ENCODE measurements around the gene MAGI2. TPM values are rescaled to one million over a fixed set of nuclear protein-coding genes. Genes with fewer than 3 reads are reported as not detected.

Gene MAGI2
- total RNA-seq, 1 experiment from 2014 or later: 0.22 TPM

DNA sequence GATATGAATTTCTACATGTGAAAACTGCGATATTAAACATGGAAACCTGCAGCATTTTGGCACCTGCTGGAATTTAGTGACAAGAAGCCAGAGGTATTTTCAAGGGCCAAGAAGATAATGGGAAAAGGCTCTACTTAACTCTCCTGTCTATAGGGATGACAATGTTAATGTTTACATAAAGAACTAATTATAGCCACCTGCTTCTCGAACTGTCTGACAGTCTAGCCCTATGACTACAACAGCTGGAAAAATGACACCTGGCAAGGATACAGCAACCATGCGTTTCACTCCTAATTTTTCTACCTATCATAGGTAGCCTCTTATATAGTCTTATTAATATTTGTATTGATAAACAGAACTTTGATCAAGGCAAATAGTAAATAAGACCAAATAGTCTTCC lies 49.6 kb downstream of the MAGI2 start:
- DNase-seq (ENCODE audit: low read depth, low spot score) (no peak), ATAC-seq (no peak)
- intact Hi-C loops (cut with micrococcal nuclease): no loop called here
- Histone ChIP-seq H3K4me2 (ENCODE audit: low read length) (no peak overlapping the region), H3K4me1 (ENCODE audit: control insufficient read depth in 1 of 2, insufficient read depth in 2 of 2, low read length in 2 of 2) (no peaks in the 10 kb centered on the region), H3K9me2 (ENCODE audit: insufficient read depth) (no peaks in the 10 kb centered on the region), H3K9ac (ENCODE audit: low read length) (no peak overlapping the region), H3K9me3 (ENCODE audit: control insufficient read depth in 1 of 2, insufficient read depth in 1 of 2, low read depth in 1 of 2, low read length in 2 of 2) (no peaks in the 10 kb centered on the region), H3K4me3 (replicated peaks in 1 of 2; ENCODE audit: low read depth in 1 of 2, low read length in 2 of 2) (no peak overlapping the region), H4K20me1 (ENCODE audit: insufficient read depth) (no peaks in the 10 kb centered on the region), H3K36me3 (ENCODE audit: control insufficient read depth in 1 of 2, insufficient read depth in 2 of 2, low read length in 2 of 2) (no peaks in the 10 kb centered on the region), H3K27ac (ENCODE audit: low read depth, low read length) (no peak overlapping the region), H2AFZ (ENCODE audit: low read depth, low read length, poor library complexity, severe bottlenecking) (no peak overlapping the region), H3K79me2 (ENCODE audit: insufficient read depth, low read length) (no peaks in the 10 kb centered on the region), H3K27me3 (ENCODE audit: insufficient read depth, low read length) (no peaks in the 10 kb centered on the region)
- BruUV-seq (replicated peaks): no TSS peak
- RAD21 ChIA-PET (ENCODE audit: low non-redundant PET in 1 of 2, low total read pairs in 2 of 2, uncharacterized antibody in 2 of 2, unreplicated experiment in 2 of 2): no interaction called here
- no peak for TF ChIP-seq SP1 (IDR thresholded peaks at IDR 0.05; ENCODE audit: low read depth)
- TF ChIP-seq, protein P1, sequence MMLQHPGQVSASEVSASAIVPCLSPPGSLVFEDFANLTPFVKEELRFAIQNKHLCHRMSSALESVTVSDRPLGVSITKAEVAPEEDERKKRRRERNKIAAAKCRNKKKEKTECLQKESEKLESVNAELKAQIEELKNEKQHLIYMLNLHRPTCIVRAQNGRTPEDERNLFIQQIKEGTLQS (IDR thresholded peaks at IDR 0.05): no peak
- TF ChIP-seq SIN3A (IDR thresholded peaks at IDR 0.05; ENCODE audit: low read depth): no peak
- TF ChIP-seq YY1 (IDR thresholded peaks at IDR 0.05; ENCODE audit: extremely low read depth, insufficient replicate concordance, low read depth, low read length): no peak
- TF ChIP-seq POLR2A (IDR thresholded peaks at IDR 0.05; ENCODE audit: borderline replicate concordance, extremely low read depth, insufficient read depth, insufficient read length): no peak
- TF ChIP-seq POLR2AphosphoS5 (IDR thresholded peaks at IDR 0.05; ENCODE audit: low read depth, low read length): no peak
- CTCF ChIA-PET: no interaction called here
- POLR2A ChIA-PET: no interaction called here

DNA sequence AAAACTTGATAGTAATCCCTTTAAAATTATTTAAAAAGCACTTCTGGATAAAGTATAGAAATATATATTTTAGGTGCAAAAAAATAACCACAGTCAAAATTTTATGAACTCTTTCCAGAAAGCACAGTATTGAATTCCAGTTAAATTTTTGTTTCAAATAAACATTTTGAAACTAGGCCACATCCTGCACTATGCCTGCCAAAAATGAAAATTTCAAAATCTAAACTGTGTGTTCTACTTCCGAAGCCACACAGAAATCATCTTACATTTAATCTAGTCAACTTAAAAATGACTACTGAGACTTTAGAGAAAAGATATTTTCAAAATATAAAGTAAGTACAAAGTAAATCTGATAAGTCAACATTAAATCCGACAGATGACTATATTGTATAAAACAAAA lies 50.0 kb downstream of the MAGI2 start:
- intact Hi-C loops (cut with micrococcal nuclease): no loop called here
- TF ChIP-seq ZNF274 (IDR thresholded peaks at IDR 0.05; ENCODE audit: low read depth, low read length): no peak
- no peak for TF ChIP-seq EGR1 (IDR thresholded peaks at IDR 0.05; ENCODE audit: low read depth)
- no peak for TF ChIP-seq CTCF (IDR thresholded peaks at IDR 0.05 in 2 of 3, conservative IDR thresholded peaks at IDR 0.05 in 1 of 3; ENCODE audit: borderline replicate concordance in 1 of 3, insufficient read depth in 1 of 3, low read depth in 2 of 3, low read length in 2 of 3)
- no peak for TF ChIP-seq SRF (IDR thresholded peaks at IDR 0.05; ENCODE audit: low read depth)
- no peak for TF ChIP-seq SIN3A (IDR thresholded peaks at IDR 0.05; ENCODE audit: low read depth)
- no peak for TF ChIP-seq POLR2A (IDR thresholded peaks at IDR 0.05; ENCODE audit: borderline replicate concordance, extremely low read depth, insufficient read depth, insufficient read length)

More for the DNA sequence above, 50.0 kb downstream of the MAGI2 start:
- Histone ChIP-seq H3K9me3 (ENCODE audit: control insufficient read depth in 1 of 2, insufficient read depth in 1 of 2, low read depth in 1 of 2, low read length in 2 of 2) (no peaks in the 10 kb centered on the region), H3K36me3 (ENCODE audit: control insufficient read depth in 1 of 2, insufficient read depth in 2 of 2, low read length in 2 of 2) (no peaks in the 10 kb centered on the region), H3K9me2 (ENCODE audit: insufficient read depth) (no peaks in the 10 kb centered on the region), H2AFZ (ENCODE audit: low read depth, low read length, poor library complexity, severe bottlenecking) (no peak overlapping the region), H3K27ac (ENCODE audit: low read depth, low read length) (no peak overlapping the region), H3K4me2 (ENCODE audit: low read length) (no peak overlapping the region), H3K9ac (ENCODE audit: low read length) (no peak overlapping the region), H3K27me3 (ENCODE audit: insufficient read depth, low read length) (no peaks in the 10 kb centered on the region), H4K20me1 (ENCODE audit: insufficient read depth) (no peaks in the 10 kb centered on the region), H3K79me2 (ENCODE audit: insufficient read depth, low read length) (no peaks in the 10 kb centered on the region), H3K4me1 (ENCODE audit: control insufficient read depth in 1 of 2, insufficient read depth in 2 of 2, low read length in 2 of 2) (no peaks in the 10 kb centered on the region), H3K4me3 (replicated peaks in 1 of 2; ENCODE audit: low read depth in 1 of 2, low read length in 2 of 2) (no peak overlapping the region)
- RAD21 ChIA-PET (ENCODE audit: low non-redundant PET in 1 of 2, low total read pairs in 2 of 2, uncharacterized antibody in 2 of 2, unreplicated experiment in 2 of 2): no interaction called here
- POLR2A ChIA-PET: no interaction called here
- CTCF ChIA-PET: no interaction called here
- DNase-seq (ENCODE audit: low read depth, low spot score) (no peak), ATAC-seq (no peak)
- no TSS peak for BruUV-seq (replicated peaks)
